ENCODE measurements around the gene WSCD2. TPM values are rescaled to one million over a fixed set of nuclear protein-coding genes. Genes with fewer than 3 reads are reported as not detected.

Gene WSCD2
- total RNA-seq, 2 experiments from 2014 or later, result not detected

GRCh38 chr12:108126990-108127501, 2.0 kb upstream of the WSCD2 start:
- DNase-seq (ENCODE audit: low spot score), result no peak
- BruUV-seq (replicated peaks), result no TSS peak
- H3K4me2 ChIP-seq (ENCODE audit: low read length), result no peak overlapping the region
- H2AFZ ChIP-seq (ENCODE audit: low read length), result no peak overlapping the region
- H3K9me2 ChIP-seq (ENCODE audit: insufficient read depth, low read length), result no peaks in the 10 kb centered on the region
- TF ChIP-seq CTCF (conservative IDR thresholded peaks at IDR 0.05; ENCODE audit: low read length), result no peak
- TF ChIP-seq EZH2phosphoT487 (IDR thresholded peaks at IDR 0.05; ENCODE audit: borderline replicate concordance, low read depth, low read length), result no peak
- ChIA-PET CTCF (ENCODE audit: unreplicated experiment) (no interaction called here), POLR2A (no interaction called here)
- no peaks in the 10 kb centered on the region for H3K36me3 ChIP-seq (ENCODE audit: insufficient read depth, low read length)
- no peaks in the 10 kb centered on the region for H3K4me1 ChIP-seq (ENCODE audit: insufficient read depth, low read length, poor library complexity, severe bottlenecking)
- no peak overlapping the region for H3K4me3 ChIP-seq (ENCODE audit: low read depth, low read length, poor library complexity, severe bottlenecking)
- no peaks in the 10 kb centered on the region for H3K9me3 ChIP-seq (ENCODE audit: low read length)
- intact Hi-C loops (cut with micrococcal nuclease; ENCODE audit: unreplicated experiment), result no loop called here
- H3K27ac ChIP-seq (ENCODE audit: low read depth, low read length, poor library complexity, severe bottlenecking), result no peak overlapping the region
- H3K79me2 ChIP-seq (ENCODE audit: insufficient read depth, low read depth, low read length), result no peaks in the 10 kb centered on the region
- H4K20me1 ChIP-seq (ENCODE audit: insufficient read depth, low read length), result no peaks in the 10 kb centered on the region

GRCh38 chr12:108127654-108128053, 1.4 kb upstream of the WSCD2 start:
- BruUV-seq (replicated peaks), result no TSS peak
- Histone ChIP-seq H3K4me1 (ENCODE audit: insufficient read depth, low read length, poor library complexity, severe bottlenecking) (no peaks in the 10 kb centered on the region), H4K20me1 (ENCODE audit: insufficient read depth, low read length) (no peaks in the 10 kb centered on the region), H3K27ac (ENCODE audit: low read depth, low read length, poor library complexity, severe bottlenecking) (no peak overlapping the region), H3K79me2 (ENCODE audit: insufficient read depth, low read depth, low read length) (no peaks in the 10 kb centered on the region), H2AFZ (ENCODE audit: low read length) (no peak overlapping the region), H3K4me3 (ENCODE audit: low read depth, low read length, poor library complexity, severe bottlenecking) (no peak overlapping the region), H3K4me2 (ENCODE audit: low read length) (no peak overlapping the region), H3K36me3 (ENCODE audit: insufficient read depth, low read length) (no peaks in the 10 kb centered on the region), H3K9me2 (ENCODE audit: insufficient read depth, low read length) (no peaks in the 10 kb centered on the region), H3K9me3 (ENCODE audit: low read length) (no peaks in the 10 kb centered on the region)
- TF ChIP-seq CTCF (conservative IDR thresholded peaks at IDR 0.05; ENCODE audit: low read length), result no peak
- TF ChIP-seq EZH2phosphoT487 (IDR thresholded peaks at IDR 0.05; ENCODE audit: borderline replicate concordance, low read depth, low read length), result no peak
- DNase-seq (ENCODE audit: low spot score), result no peak
- intact Hi-C loops (cut with micrococcal nuclease; ENCODE audit: unreplicated experiment), result no loop called here
- ChIA-PET CTCF (ENCODE audit: unreplicated experiment) (no interaction called here), POLR2A (no interaction called here)

- Histone ChIP-seq H3K36me3 (ENCODE audit: insufficient read depth, low read length) (no peaks in the 10 kb centered on the region), H3K9me3 (ENCODE audit: low read length) (no peaks in the 10 kb centered on the region), H4K20me1 (ENCODE audit: insufficient read depth, low read length) (no peaks in the 10 kb centered on the region), H3K4me2 (ENCODE audit: low read length) (no peak overlapping the region), H3K9me2 (ENCODE audit: insufficient read depth, low read length) (no peaks in the 10 kb centered on the region), H3K79me2 (ENCODE audit: insufficient read depth, low read depth, low read length) (no peaks in the 10 kb centered on the region), H3K4me1 (ENCODE audit: insufficient read depth, low read length, poor library complexity, severe bottlenecking) (no peaks in the 10 kb centered on the region), H3K4me3 (ENCODE audit: low read depth, low read length, poor library complexity, severe bottlenecking) (no peak overlapping the region), H2AFZ (ENCODE audit: low read length) (no peak overlapping the region), H3K27ac (ENCODE audit: low read depth, low read length, poor library complexity, severe bottlenecking) (no peak overlapping the region)
- no TSS peak for BruUV-seq (replicated peaks)
- POLR2A ChIA-PET, result no interaction called here
- DNase-seq (ENCODE audit: low spot score), result no peak
- no peak for TF ChIP-seq EZH2phosphoT487 (IDR thresholded peaks at IDR 0.05; ENCODE audit: borderline replicate concordance, low read depth, low read length)
- TF ChIP-seq CTCF (conservative IDR thresholded peaks at IDR 0.05; ENCODE audit: low read length), result no peak
- CTCF ChIA-PET (ENCODE audit: unreplicated experiment), result no interaction called here
- intact Hi-C loops (cut with micrococcal nuclease; ENCODE audit: unreplicated experiment), result no loop called here
Observed at GRCh38 chr12:108128221-108129016, 669 bp upstream of the WSCD2 start.
